HG02610 (cell line): ENCODE results near the gene ASCL3.
"Not testable (repeated sequence)": the region's sequence is repeated elsewhere in the genome, so short reads cannot be mapped to it uniquely, and the experiment has no call there.

ENCODE experiments used
- ATAC-seq: cut with Tn5 transposase; IDR thresholded peaks from one replicate; pipeline ENCODE4 v1.9.1; 2021; ENCODE audit warnings: mild to moderate bottlenecking, moderate library complexity; ENCODE audit not compliant: unreplicated experiment

Gene ASCL3

GRCh38 chr11:8911029-8911823 is 31.6 kb downstream of the ASCL3 start, which contains the start of gene AKIP1:
Gene AKIP1, plus strand, starts transcription at chr11:8911189. Its CDS starts 261 bp downstream, at chr11:8911450.
- peak; percentile 80 for ATAC-seq

- no peak for ATAC-seq
Measured at GRCh38 chr11:8910649-8911026, 32.2 kb downstream of the ASCL3 start.

GRCh38 chr11:8908099-8908498 is 34.7 kb downstream of the ASCL3 start:
- no peak for ATAC-seq

GRCh38 chr11:8907116-8907515 is 35.7 kb downstream of the ASCL3 start:
- no peak for ATAC-seq

- ATAC-seq: no peak
Measured at GRCh38 chr11:8905528-8906165, 37.2 kb downstream of the ASCL3 start.

GRCh38 chr11:8899119-8899753 is 43.6 kb downstream of the ASCL3 start:
- no peak for ATAC-seq

GRCh38 chr11:8891185-8891584 is 51.6 kb downstream of the ASCL3 start:
- ATAC-seq: not testable (repeated sequence)
